GM23338 (cell line): Measurements from ENCODE around the gene LRRC3. TPM values are rescaled to one million over a fixed set of nuclear protein-coding genes. Genes with fewer than 3 reads are reported as not detected.

Experiments
- ATAC-seq: fragments of 200-7000 bp; cut with Tn5 transposase; 3 replicates; pipeline ENCODE4 v1.9.1; 2020
- DNase-seq: peaks from one replicate; pipeline ENCODE4 v3.0.0-alpha.2; 2015; ENCODE audit warnings: low spot score
- H2AFZ ChIP-seq: fragments of 200-600 bp; sonication (generic); 2 replicates; pipeline ENCODE4 v1.8.0; 2016; ENCODE audit warnings: antibody characterized with exemption, mild to moderate bottlenecking, moderate library complexity
- H3F3A ChIP-seq: fragments of 200-600 bp; sonication (generic); replicated peaks from 2 replicates; pipeline ENCODE4 v1.8.0; 2017; ENCODE audit warnings: antibody characterized with exemption, mixed run types, low read depth
- H3K27ac ChIP-seq: fragments of 200-600 bp; sonication (generic); 2 replicates; pipeline ENCODE4 v1.6.1; 2016; ENCODE audit warnings: low read depth
- H3K27me3 ChIP-seq: fragments of 200-600 bp; sonication (generic); 2 replicates; pipeline ENCODE4 v1.8.0; 2016; ENCODE audit warnings: mild to moderate bottlenecking, mixed run types, moderate library complexity; ENCODE audit not compliant: insufficient read depth
- H3K36me3 ChIP-seq: fragments of 200-600 bp; sonication (generic); 2 replicates; pipeline ENCODE4 v1.8.0; 2016; ENCODE audit warnings: mild to moderate bottlenecking; ENCODE audit not compliant: insufficient read depth
- H3K4me1 ChIP-seq: fragments of 200-600 bp; sonication (generic); 2 replicates; pipeline ENCODE4 v1.8.0; 2016; ENCODE audit warnings: mild to moderate bottlenecking, moderate library complexity; ENCODE audit not compliant: insufficient read depth
- H3K4me2 ChIP-seq: fragments of 200-600 bp; sonication (generic); 2 replicates; pipeline ENCODE4 v1.7.1; 2017; ENCODE audit warnings: mixed run types
- H3K4me3 ChIP-seq: fragments of 200-600 bp; sonication (generic); 2 replicates; pipeline ENCODE4 v1.6.1; 2016; ENCODE audit warnings: mixed run types
- H3K79me2 ChIP-seq: fragments of 200-600 bp; sonication (generic); replicated peaks from 2 replicates; pipeline ENCODE4 v1.8.0; 2017; ENCODE audit warnings: mild to moderate bottlenecking; ENCODE audit not compliant: insufficient read depth
- H3K9me2 ChIP-seq: fragments of 200-600 bp; sonication (generic); 2 replicates; pipeline ENCODE4 v1.8.0; 2017; ENCODE audit not compliant: insufficient read depth
- H4K20me1 ChIP-seq: fragments of 200-600 bp; sonication (generic); replicated peaks from 2 replicates; pipeline ENCODE4 v1.8.0; 2017; ENCODE audit warnings: mild to moderate bottlenecking; ENCODE audit not compliant: insufficient read depth
- H3K27ac Mint-ChIP-seq: 2 replicates; pipeline ENCODE4 v1.8.0; 2020; ENCODE audit warnings: inconsistent platforms, mild to moderate bottlenecking, moderate library complexity, mixed read lengths
- H3K27me3 Mint-ChIP-seq: 3 replicates; pipeline ENCODE4 v1.8.0; 2022; ENCODE audit warnings: low read depth, mild to moderate bottlenecking, moderate library complexity, mixed read lengths, inconsistent platforms; ENCODE audit not compliant: insufficient read depth, poor library complexity
- H3K36me3 Mint-ChIP-seq: 3 replicates; pipeline ENCODE4 v1.8.0; 2021; ENCODE audit warnings: low read depth, mild to moderate bottlenecking, inconsistent platforms, moderate library complexity, mixed read lengths
- H3K4me1 Mint-ChIP-seq: 3 replicates; pipeline ENCODE4 v1.8.0; 2020; ENCODE audit warnings: mild to moderate bottlenecking, inconsistent platforms, mixed read lengths
- H3K4me3 Mint-ChIP-seq: 3 replicates; pipeline ENCODE4 v1.8.0; 2021; ENCODE audit warnings: moderate library complexity, mild to moderate bottlenecking, inconsistent platforms, mixed read lengths
- H3K9me3 Mint-ChIP-seq: 3 replicates; pipeline ENCODE4 v1.8.0; 2020; ENCODE audit warnings: moderate library complexity, mild to moderate bottlenecking, inconsistent platforms, mixed read lengths
- CREB1 ChIP-seq: fragments of 250-450 bp; sonication (Bioruptor Pico); IDR thresholded peaks from 2 replicates; pipeline ENCODE4 v1.5.0; 2020; ENCODE audit warnings: low read depth, mild to moderate bottlenecking, moderate library complexity
- EZH2 ChIP-seq: fragments of 200-600 bp; sonication (generic); IDR thresholded peaks from one replicate; pipeline ENCODE4 v1.8.0; 2017; ENCODE audit warnings: antibody characterized with exemption, mild to moderate bottlenecking, low read depth; ENCODE audit not compliant: unreplicated experiment
- EZH2phosphoT487 ChIP-seq: fragments of 200-600 bp; sonication (generic); IDR thresholded peaks from one replicate; pipeline ENCODE4 v1.8.1; 2018; ENCODE audit warnings: antibody characterized with exemption; ENCODE audit not compliant: unreplicated experiment
- JUNB ChIP-seq: IDR thresholded peaks from one replicate; pipeline ENCODE4 v1.6.1; 2016; ENCODE audit warnings: antibody characterized with exemption; ENCODE audit not compliant: unreplicated experiment
- NANOG ChIP-seq: IDR thresholded peaks from 2 replicates; pipeline ENCODE4 v1.6.1; 2016; ENCODE audit warnings: antibody characterized with exemption, borderline replicate concordance
- POLR2AphosphoS5 ChIP-seq: IDR thresholded peaks from 2 replicates; pipeline ENCODE4 v1.6.1; 2016; ENCODE audit warnings: antibody characterized with exemption, low read depth
- STAT1 ChIP-seq: IDR thresholded peaks from one replicate; pipeline ENCODE4 v1.6.1; 2016; ENCODE audit warnings: antibody characterized with exemption; ENCODE audit not compliant: unreplicated experiment
- ZNF114 ChIP-seq: fragments of 250-450 bp; sonication (Bioruptor Pico); IDR thresholded peaks from 2 replicates; pipeline ENCODE4 v1.5.0; 2020; ENCODE audit warnings: mild to moderate bottlenecking, moderate library complexity
- ZNF331 ChIP-seq: fragments of 250-450 bp; sonication (Bioruptor Pico); IDR thresholded peaks from 2 replicates; pipeline ENCODE4 v1.5.0; 2020; ENCODE audit warnings: low read depth, mild to moderate bottlenecking, moderate library complexity
- polyA plus RNA-seq: library from polyadenylated mRNA; unstranded; fragments of >200 nt; fragmentation: Nextera tagmentation; extraction: Ambion mirVana; gene quantifications from 2 replicates; pipeline ENCODE4 v1.2.1, GENCODE V29; 2016
- total RNA-seq: library from RNA; depleted of rRNA; stranded (reverse); fragments of >200 nt; shearing (Covaris generic); gene quantifications from 2 replicates; pipeline ENCODE4 v1.2.3, GENCODE V29; 2014
- TF ChIP-seq, protein P1 (sequence below): IDR thresholded peaks from 2 replicates; pipeline ENCODE4 v1.6.1; 2016; ENCODE audit warnings: antibody characterized with exemption
- TF ChIP-seq, protein P2 (sequence below): fragments of 250-450 bp; sonication (Bioruptor Pico); IDR thresholded peaks from 2 replicates; pipeline ENCODE4 v1.5.0; 2020; ENCODE audit warnings: mild to moderate bottlenecking, moderate library complexity
- TF ChIP-seq, protein P3 (sequence below): IDR thresholded peaks from one replicate; pipeline ENCODE4 v1.6.1; 2018; ENCODE audit warnings: antibody characterized with exemption; ENCODE audit not compliant: unreplicated experiment

Gene LRRC3
- total and polyA plus RNA-seq, 2 experiments from 2014 or later: 0.95 to 6.8 TPM

DNA sequence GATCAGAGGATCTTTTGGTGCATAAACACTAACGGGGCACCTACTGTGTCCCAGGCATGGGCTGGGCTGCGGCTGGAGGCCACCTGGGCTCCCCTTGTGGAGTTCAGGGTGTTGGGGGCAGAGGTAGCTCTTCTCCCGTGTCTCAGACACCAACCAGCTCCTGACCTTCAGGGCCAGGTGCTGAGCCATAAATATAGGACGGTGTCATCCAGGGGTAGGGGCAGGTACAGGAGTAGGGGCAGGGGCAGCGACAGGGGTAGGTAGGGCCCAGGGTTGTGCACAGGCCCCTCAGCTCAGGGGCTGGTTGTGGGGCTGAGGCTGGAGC lies 18.0 kb upstream of the LRRC3 start (continued):
- TF ChIP-seq EZH2phosphoT487: no peak
- TF ChIP-seq, protein P1, sequence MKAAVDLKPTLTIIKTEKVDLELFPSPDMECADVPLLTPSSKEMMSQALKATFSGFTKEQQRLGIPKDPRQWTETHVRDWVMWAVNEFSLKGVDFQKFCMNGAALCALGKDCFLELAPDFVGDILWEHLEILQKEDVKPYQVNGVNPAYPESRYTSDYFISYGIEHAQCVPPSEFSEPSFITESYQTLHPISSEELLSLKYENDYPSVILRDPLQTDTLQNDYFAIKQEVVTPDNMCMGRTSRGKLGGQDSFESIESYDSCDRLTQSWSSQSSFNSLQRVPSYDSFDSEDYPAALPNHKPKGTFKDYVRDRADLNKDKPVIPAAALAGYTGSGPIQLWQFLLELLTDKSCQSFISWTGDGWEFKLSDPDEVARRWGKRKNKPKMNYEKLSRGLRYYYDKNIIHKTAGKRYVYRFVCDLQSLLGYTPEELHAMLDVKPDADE: no peak

DNA sequence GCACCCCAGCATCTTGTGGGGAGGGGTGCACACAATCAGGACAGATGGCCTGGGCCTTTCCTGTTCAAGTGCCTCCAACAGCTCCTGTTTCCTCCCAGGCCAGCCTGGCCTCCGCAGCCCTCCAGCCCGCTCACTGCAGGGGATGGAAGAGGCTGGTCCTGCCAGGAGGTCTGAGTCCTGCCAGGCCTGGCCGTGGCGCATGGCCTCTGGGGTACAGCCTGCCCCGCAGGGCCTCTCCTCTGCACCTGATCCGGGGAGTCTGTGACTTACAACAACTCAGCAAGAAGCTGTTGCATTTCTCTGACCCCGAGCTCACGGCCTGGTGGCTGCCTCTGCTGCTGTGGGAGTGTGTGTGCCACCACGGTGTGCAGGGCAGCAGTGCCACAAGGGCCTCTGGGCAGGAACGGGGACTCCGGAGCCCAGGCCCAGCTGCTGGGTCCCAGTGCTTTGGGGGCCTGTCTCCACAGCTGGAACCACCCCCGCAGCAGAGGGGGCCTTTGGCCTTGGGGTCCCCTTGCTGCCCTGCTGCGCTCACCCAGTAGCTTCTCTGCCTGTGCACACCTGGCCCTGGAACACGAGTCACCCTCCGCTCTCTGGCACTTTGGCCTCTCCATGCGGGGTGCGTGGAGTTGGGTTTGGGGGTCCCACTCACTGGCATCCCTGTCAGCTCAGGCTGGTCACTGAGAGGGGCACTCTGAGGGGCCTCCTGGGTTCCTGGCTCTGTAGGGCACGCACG lies 17.4 kb upstream of the LRRC3 start:
- Histone ChIP-seq H3F3A (no peaks in the 10 kb centered on the region), H3K27ac (no peak overlapping the region), H3K4me3 (no peak overlapping the region), H3K27me3 (no peaks in the 10 kb centered on the region), H3K4me1 (no peaks in the 10 kb centered on the region), H3K79me2 (no peaks in the 10 kb centered on the region), H2AFZ (no peak overlapping the region), H3K9me2 (no peaks in the 10 kb centered on the region), H4K20me1 (no peaks in the 10 kb centered on the region), H3K4me2 (no peak overlapping the region), H3K36me3 (no peaks in the 10 kb centered on the region)
- no peak for ATAC-seq
- Mint-ChIP-seq H3K27me3 (peaks cover 3% of the 10 kb centered on the region), H3K4me3 (no peak overlapping the region), H3K9me3 (no peaks in the 10 kb centered on the region), H3K36me3 (no peaks in the 10 kb centered on the region), H3K27ac (no peak overlapping the region), H3K4me1 (no peaks in the 10 kb centered on the region)
- DNase-seq: no peak
- TF ChIP-seq CREB1 (CRISPR knock-in tag) (no peak), EZH2 (no peak), NANOG (no peak), ZNF331 (CRISPR knock-in tag) (no peak), POLR2AphosphoS5 (no peak), ZNF114 (CRISPR knock-in tag) (no peak), JUNB (no peak), EZH2phosphoT487 (no peak), STAT1 (no peak)
- TF ChIP-seq, protein P2, sequence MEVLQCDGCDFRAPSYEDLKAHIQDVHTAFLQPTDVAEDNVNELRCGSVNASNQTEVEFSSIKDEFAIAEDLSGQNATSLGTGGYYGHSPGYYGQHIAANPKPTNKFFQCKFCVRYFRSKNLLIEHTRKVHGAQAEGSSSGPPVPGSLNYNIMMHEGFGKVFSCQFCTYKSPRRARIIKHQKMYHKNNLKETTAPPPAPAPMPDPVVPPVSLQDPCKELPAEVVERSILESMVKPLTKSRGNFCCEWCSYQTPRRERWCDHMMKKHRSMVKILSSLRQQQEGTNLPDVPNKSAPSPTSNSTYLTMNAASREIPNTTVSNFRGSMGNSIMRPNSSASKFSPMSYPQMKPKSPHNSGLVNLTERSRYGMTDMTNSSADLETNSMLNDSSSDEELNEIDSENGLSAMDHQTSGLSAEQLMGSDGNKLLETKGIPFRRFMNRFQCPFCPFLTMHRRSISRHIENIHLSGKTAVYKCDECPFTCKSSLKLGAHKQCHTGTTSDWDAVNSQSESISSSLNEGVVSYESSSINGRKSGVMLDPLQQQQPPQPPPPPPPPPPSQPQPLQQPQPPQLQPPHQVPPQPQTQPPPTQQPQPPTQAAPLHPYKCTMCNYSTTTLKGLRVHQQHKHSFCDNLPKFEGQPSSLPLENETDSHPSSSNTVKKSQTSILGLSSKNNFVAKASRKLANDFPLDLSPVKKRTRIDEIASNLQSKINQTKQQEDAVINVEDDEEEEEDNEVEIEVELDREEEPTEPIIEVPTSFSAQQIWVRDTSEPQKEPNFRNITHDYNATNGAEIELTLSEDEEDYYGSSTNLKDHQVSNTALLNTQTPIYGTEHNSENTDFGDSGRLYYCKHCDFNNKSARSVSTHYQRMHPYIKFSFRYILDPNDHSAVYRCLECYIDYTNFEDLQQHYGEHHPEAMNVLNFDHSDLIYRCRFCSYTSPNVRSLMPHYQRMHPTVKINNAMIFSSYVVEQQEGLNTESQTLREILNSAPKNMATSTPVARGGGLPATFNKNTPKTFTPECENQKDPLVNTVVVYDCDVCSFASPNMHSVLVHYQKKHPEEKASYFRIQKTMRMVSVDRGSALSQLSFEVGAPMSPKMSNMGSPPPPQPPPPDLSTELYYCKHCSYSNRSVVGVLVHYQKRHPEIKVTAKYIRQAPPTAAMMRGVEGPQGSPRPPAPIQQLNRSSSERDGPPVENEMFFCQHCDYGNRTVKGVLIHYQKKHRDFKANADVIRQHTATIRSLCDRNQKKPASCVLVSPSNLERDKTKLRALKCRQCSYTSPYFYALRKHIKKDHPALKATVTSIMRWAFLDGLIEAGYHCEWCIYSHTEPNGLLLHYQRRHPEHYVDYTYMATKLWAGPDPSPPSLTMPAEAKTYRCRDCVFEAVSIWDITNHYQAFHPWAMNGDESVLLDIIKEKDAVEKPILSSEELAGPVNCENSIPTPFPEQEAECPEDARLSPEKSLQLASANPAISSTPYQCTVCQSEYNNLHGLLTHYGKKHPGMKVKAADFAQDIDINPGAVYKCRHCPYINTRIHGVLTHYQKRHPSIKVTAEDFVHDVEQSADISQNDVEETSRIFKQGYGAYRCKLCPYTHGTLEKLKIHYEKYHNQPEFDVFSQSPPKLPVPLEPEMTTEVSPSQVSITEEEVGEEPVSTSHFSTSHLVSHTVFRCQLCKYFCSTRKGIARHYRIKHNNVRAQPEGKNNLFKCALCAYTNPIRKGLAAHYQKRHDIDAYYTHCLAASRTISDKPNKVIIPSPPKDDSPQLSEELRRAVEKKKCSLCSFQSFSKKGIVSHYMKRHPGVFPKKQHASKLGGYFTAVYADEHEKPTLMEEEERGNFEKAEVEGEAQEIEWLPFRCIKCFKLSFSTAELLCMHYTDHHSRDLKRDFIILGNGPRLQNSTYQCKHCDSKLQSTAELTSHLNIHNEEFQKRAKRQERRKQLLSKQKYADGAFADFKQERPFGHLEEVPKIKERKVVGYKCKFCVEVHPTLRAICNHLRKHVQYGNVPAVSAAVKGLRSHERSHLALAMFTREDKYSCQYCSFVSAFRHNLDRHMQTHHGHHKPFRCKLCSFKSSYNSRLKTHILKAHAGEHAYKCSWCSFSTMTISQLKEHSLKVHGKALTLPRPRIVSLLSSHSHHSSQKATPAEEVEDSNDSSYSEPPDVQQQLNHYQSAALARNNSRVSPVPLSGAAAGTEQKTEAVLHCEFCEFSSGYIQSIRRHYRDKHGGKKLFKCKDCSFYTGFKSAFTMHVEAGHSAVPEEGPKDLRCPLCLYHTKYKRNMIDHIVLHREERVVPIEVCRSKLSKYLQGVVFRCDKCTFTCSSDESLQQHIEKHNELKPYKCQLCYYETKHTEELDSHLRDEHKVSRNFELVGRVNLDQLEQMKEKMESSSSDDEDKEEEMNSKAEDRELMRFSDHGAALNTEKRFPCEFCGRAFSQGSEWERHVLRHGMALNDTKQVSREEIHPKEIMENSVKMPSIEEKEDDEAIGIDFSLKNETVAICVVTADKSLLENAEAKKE: no peak
- TF ChIP-seq, protein P1: no peak
- TF ChIP-seq, protein P3, sequence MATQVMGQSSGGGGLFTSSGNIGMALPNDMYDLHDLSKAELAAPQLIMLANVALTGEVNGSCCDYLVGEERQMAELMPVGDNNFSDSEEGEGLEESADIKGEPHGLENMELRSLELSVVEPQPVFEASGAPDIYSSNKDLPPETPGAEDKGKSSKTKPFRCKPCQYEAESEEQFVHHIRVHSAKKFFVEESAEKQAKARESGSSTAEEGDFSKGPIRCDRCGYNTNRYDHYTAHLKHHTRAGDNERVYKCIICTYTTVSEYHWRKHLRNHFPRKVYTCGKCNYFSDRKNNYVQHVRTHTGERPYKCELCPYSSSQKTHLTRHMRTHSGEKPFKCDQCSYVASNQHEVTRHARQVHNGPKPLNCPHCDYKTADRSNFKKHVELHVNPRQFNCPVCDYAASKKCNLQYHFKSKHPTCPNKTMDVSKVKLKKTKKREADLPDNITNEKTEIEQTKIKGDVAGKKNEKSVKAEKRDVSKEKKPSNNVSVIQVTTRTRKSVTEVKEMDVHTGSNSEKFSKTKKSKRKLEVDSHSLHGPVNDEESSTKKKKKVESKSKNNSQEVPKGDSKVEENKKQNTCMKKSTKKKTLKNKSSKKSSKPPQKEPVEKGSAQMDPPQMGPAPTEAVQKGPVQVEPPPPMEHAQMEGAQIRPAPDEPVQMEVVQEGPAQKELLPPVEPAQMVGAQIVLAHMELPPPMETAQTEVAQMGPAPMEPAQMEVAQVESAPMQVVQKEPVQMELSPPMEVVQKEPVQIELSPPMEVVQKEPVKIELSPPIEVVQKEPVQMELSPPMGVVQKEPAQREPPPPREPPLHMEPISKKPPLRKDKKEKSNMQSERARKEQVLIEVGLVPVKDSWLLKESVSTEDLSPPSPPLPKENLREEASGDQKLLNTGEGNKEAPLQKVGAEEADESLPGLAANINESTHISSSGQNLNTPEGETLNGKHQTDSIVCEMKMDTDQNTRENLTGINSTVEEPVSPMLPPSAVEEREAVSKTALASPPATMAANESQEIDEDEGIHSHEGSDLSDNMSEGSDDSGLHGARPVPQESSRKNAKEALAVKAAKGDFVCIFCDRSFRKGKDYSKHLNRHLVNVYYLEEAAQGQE: no peak
